Measurements from ENCODE around the gene TNS4.

DNA sequence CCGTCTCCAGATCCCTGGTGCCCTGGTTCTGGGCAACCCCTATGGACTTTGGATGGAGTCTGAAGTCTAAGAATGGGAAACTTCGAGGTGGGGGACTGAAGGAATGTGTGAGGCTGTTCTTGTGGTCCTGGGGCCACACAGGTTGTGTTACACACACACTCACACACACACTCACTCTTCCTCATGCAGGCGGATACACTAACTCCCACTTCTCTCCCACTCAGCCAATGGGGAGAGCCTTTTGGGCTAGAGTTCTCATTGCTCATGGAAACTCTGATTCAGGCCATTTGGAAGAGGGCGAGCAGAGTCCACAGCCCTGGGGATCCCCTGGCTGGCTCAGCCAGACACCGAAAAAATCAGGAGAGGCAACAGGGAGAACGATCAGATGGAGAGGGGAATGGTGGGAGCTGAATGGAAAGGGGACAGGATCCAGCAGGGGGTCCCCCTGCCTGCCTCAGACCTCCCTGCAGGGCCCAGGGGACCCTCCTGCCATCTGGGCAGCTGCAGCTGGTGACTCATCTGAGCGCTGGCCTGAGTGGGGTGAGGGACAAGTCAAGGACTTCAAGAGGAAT is 49.1 kb downstream of the TNS4 start:
- no peak for TF ChIP-seq CTCF (IDR thresholded peaks at IDR 0.05; ENCODE audit: insufficient read depth, low read length)
- TF ChIP-seq SPI1 (IDR thresholded peaks at IDR 0.05; ENCODE audit: borderline replicate concordance, low read depth) = no peak
- no peak for TF ChIP-seq POLR2AphosphoS5 (IDR thresholded peaks at IDR 0.05; ENCODE audit: low read depth)
- TF ChIP-seq, protein P1, sequence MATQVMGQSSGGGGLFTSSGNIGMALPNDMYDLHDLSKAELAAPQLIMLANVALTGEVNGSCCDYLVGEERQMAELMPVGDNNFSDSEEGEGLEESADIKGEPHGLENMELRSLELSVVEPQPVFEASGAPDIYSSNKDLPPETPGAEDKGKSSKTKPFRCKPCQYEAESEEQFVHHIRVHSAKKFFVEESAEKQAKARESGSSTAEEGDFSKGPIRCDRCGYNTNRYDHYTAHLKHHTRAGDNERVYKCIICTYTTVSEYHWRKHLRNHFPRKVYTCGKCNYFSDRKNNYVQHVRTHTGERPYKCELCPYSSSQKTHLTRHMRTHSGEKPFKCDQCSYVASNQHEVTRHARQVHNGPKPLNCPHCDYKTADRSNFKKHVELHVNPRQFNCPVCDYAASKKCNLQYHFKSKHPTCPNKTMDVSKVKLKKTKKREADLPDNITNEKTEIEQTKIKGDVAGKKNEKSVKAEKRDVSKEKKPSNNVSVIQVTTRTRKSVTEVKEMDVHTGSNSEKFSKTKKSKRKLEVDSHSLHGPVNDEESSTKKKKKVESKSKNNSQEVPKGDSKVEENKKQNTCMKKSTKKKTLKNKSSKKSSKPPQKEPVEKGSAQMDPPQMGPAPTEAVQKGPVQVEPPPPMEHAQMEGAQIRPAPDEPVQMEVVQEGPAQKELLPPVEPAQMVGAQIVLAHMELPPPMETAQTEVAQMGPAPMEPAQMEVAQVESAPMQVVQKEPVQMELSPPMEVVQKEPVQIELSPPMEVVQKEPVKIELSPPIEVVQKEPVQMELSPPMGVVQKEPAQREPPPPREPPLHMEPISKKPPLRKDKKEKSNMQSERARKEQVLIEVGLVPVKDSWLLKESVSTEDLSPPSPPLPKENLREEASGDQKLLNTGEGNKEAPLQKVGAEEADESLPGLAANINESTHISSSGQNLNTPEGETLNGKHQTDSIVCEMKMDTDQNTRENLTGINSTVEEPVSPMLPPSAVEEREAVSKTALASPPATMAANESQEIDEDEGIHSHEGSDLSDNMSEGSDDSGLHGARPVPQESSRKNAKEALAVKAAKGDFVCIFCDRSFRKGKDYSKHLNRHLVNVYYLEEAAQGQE (IDR thresholded peaks at IDR 0.05; ENCODE audit: insufficient replicate concordance, low read depth) = no peak

Data from HL-60 (cell line).